ENCODE results near the gene NDUFB7. TPM values are rescaled to one million over a fixed set of nuclear protein-coding genes. Genes with fewer than 3 reads are reported as not detected.
A peak's percentile ranks its signal among the peaks of the same experiment; 100 is the strongest.

NDUFB7 gene
- total RNA-seq, 1 experiment from 2014 or later: 155 TPM

- Histone ChIP-seq H4K5ac (ENCODE audit: insufficient read length, low read depth, low read length) (no peak overlapping the region), H3K4me1 (ENCODE audit: insufficient read depth, low read length) (no peaks in the 10 kb centered on the region; the same call in 1 of the 2 replicates), H2BK20ac (ENCODE audit: low read depth, low read length, poor library complexity, severe bottlenecking) (no peak overlapping the region), H3K56ac (ENCODE audit: insufficient read length, low read depth, low read length) (no peak overlapping the region), H3K79me2 (ENCODE audit: insufficient read depth, low read length) (peaks cover 1% of the 10 kb centered on the region; the same call in 1 of the 2 replicates), H3K27me3 (ENCODE audit: insufficient read depth, low read length) (no peaks in the 10 kb centered on the region), H3K18ac (ENCODE audit: insufficient read length, low read depth, low read length) (no peak overlapping the region), H3K23ac (ENCODE audit: insufficient read length, low read depth, low read length) (no peak overlapping the region), H3K79me1 (ENCODE audit: insufficient read depth, low read depth, low read length, poor library complexity, severe bottlenecking) (peaks cover 9% of the 10 kb centered on the region), H2BK5ac (ENCODE audit: insufficient read length, low read length) (no peak overlapping the region), H4K8ac (replicated peaks; ENCODE audit: insufficient read length, low read depth, low read length) (no peak overlapping the region), H2AFZ (ENCODE audit: low read length) (no peak overlapping the region), H3K23me2 (ENCODE audit: insufficient read length, low read depth, low read length, poor library complexity, severe bottlenecking) (no peaks in the 10 kb centered on the region), H2BK15ac (ENCODE audit: low read depth, low read length) (no peak overlapping the region), H3K14ac (ENCODE audit: insufficient read depth, low read length) (no peak overlapping the region; the same call in 1 of the 2 replicates), H3K9me3 (ENCODE audit: control insufficient read depth, low read depth, low read length) (no peaks in the 10 kb centered on the region), H4K20me1 (ENCODE audit: control insufficient read depth, insufficient read depth, insufficient read length) (no peaks in the 10 kb centered on the region), H2AK5ac (ENCODE audit: insufficient read length, low read length) (no peak overlapping the region), H3K9ac (ENCODE audit: extremely low read depth, insufficient read length, low read length) (no peak overlapping the region), H2BK120ac (ENCODE audit: low read depth, low read length, poor library complexity, severe bottlenecking) (no peak overlapping the region), H4K91ac (ENCODE audit: insufficient read length, low read depth, low read length) (no peak overlapping the region), H3T11ph (ENCODE audit: low read length) (no peak overlapping the region), H3K4ac (ENCODE audit: low read depth, low read length) (no peak overlapping the region), H2BK12ac (ENCODE audit: insufficient read length, low read depth, low read length) (no peak overlapping the region), H3K27ac (ENCODE audit: insufficient read length, low read depth, low read length) (no peak overlapping the region), H3K4me2 (ENCODE audit: insufficient read depth, insufficient read length, low read length) (no peak overlapping the region)
- TF ChIP-seq CTCF (conservative IDR thresholded peaks at IDR 0.05): no peak
- no CpG with 5 or more reads among the region's 8 CpGs for WGBS (ENCODE audit: extremely low coverage, insufficient read length, low lambda C conversion rate)
- Mint-ChIP-seq H3K4me1 (peaks cover 33 to 48% of the 10 kb centered on the region in 2 experiments), H3K9me3 (no peaks in the 10 kb centered on the region), H3K4me3 (no peak overlapping the region), H3K27me3 (ENCODE audit: low read depth) (no peaks in the 10 kb centered on the region), H3K27ac (peak overlapping the region in 2 of 3 experiments; percentile 78 to 88; a peak in 2 of 7 replicates), H3K36me3 (ENCODE audit: insufficient read depth in 1 of 3, low read depth in 3 of 3) (peaks cover 2 to 7% (median 3%) of the 10 kb centered on the region in 3 experiments; a peak in 4 of 7 replicates)
- DNase-seq: no peak
These were observed 10.6 kb downstream of the NDUFB7 start for GRCh38 chr19:14561249-14561648.
